Measurements from ENCODE around the gene OMA1.

The OMA1 gene

DNA sequence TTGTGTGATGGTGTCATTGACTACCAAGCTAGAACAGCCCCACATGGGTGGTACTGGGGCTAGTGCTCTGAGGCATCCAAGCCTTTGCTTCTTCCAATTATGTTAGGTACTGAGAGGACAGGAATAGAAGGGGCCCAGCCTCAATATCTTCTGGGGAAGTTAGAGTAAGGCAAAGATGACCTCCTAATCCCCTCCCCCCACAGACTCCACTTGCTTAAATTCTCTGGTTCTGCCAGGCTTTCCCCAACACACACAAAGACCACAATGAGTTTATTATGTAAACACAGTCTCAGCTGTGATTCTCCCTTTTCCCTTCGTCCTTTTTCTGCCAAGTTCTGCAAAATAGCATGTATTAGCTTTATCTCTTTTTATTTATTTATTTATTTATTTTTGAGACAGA lies 33.7 kb upstream of the OMA1 start:
- no peaks in the 10 kb centered on the region for H3K36me3 ChIP-seq (ENCODE audit: control insufficient read depth, insufficient read depth, low read length)
- no peak overlapping the region for H3K27ac ChIP-seq
- H3K9ac ChIP-seq, result no peak overlapping the region
- H3K4me3 ChIP-seq (ENCODE audit: low read depth, low read length), result no peak overlapping the region
- H3K4me2 ChIP-seq (ENCODE audit: low read length), result no peak overlapping the region
- H3K4me1 ChIP-seq, result no peaks in the 10 kb centered on the region
- H2AFZ ChIP-seq, result no peak overlapping the region
- TF ChIP-seq, protein P1, sequence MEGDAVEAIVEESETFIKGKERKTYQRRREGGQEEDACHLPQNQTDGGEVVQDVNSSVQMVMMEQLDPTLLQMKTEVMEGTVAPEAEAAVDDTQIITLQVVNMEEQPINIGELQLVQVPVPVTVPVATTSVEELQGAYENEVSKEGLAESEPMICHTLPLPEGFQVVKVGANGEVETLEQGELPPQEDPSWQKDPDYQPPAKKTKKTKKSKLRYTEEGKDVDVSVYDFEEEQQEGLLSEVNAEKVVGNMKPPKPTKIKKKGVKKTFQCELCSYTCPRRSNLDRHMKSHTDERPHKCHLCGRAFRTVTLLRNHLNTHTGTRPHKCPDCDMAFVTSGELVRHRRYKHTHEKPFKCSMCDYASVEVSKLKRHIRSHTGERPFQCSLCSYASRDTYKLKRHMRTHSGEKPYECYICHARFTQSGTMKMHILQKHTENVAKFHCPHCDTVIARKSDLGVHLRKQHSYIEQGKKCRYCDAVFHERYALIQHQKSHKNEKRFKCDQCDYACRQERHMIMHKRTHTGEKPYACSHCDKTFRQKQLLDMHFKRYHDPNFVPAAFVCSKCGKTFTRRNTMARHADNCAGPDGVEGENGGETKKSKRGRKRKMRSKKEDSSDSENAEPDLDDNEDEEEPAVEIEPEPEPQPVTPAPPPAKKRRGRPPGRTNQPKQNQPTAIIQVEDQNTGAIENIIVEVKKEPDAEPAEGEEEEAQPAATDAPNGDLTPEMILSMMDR (IDR thresholded peaks at IDR 0.05), result no peak
- H3K9me3 ChIP-seq (ENCODE audit: control insufficient read depth, low read length), result no peaks in the 10 kb centered on the region
- no peaks in the 10 kb centered on the region for H3K79me2 ChIP-seq
- H3K27me3 ChIP-seq (ENCODE audit: control insufficient read depth, insufficient read depth, low read length), result no peaks in the 10 kb centered on the region

DNA sequence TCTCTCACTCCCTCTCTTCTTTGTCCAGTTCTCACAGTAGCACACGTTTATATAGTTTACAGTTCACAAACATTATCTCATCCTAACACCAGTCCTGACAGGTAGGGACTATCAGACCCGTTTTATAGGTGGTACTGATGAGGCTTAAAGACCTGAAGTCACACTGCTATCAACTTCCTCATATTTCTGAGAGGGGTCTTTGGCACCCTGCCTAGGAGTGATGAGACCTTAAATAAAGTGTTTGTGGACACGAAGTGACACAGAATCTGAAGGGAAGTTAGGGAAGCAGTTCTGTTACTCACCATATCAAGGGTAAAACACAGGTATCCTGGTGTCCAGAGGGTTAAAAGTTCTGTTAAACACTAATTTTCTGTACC lies 31.1 kb upstream of the OMA1 start:
- Histone ChIP-seq H3K36me3 (ENCODE audit: control insufficient read depth, insufficient read depth, low read length) (no peaks in the 10 kb centered on the region), H3K4me1 (no peaks in the 10 kb centered on the region), H3K27me3 (ENCODE audit: control insufficient read depth, insufficient read depth, low read length) (no peaks in the 10 kb centered on the region), H3K4me2 (ENCODE audit: low read length) (no peak overlapping the region), H3K27ac (no peak overlapping the region), H3K79me2 (no peaks in the 10 kb centered on the region), H3K4me3 (ENCODE audit: low read depth, low read length) (no peak overlapping the region), H3K9me3 (ENCODE audit: control insufficient read depth, low read length) (no peaks in the 10 kb centered on the region), H2AFZ (peak overlapping the region; percentile 77), H3K9ac (no peak overlapping the region)
- TF ChIP-seq, protein P1 (IDR thresholded peaks at IDR 0.05), result no peak

DNA sequence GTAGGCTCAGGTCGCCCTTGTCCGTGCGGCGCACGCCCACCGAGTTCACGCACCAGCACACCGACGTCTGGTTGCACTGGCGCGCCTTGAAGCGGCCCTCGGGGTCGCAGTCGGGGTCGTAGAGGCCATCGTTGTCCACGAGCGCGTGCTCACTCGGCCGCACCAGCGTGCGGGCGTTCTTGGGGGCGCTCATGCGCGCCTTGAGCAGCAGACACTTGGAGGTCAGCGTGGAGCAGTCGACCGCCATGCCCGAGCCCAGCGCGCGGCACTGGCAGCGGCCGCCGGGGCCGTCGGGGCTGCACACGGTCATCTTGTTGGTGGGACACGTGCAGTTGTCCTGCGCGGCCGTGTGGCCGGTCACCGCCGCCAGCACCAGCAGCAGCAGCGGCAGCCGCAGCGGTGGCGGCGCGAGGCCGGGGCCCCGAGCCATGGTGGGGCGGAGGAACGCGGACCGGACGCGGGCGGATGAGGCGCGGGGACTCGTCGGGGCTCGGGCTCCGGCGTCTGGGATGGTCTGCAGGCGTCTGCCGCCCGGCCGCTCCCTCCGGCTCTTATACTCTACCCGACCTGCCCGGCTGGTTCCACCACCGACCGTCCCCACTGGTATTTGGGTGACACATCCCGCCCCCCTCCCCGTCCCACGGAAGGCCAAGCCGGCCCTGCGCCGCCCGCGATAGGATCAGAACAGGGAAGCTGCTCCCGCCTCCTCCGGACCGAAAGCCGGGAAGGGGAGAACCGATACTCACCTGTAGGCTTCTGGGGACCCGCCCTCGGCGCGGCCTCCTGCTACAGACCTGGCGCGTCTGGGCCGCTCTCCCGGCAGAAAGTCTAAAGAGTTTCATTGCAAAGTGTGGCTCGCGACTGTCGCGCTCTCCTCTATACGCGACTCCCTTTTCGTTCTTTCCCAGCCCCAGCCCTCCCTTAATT lies 30.5 kb upstream of the OMA1 start, which contains the start of gene TACSTD2:
Gene TACSTD2 (minus strand): TSS at position 526 of the 927 bp plus-strand sequence. CDS start 96 bp downstream, at position 430.
- no peaks in the 10 kb centered on the region for H3K79me2 ChIP-seq
- no peaks in the 10 kb centered on the region for H3K4me1 ChIP-seq
- H3K27ac ChIP-seq, result no peak within 1 kb of the TSS
- TF ChIP-seq, protein P1 (IDR thresholded peaks at IDR 0.05), result no peak
- no peaks in the 10 kb centered on the region for H3K27me3 ChIP-seq (ENCODE audit: control insufficient read depth, insufficient read depth, low read length)
- H3K9ac ChIP-seq, result no peak within 1 kb of the TSS
- H3K4me3 ChIP-seq (ENCODE audit: low read depth, low read length), result peak within 1 kb of the TSS; percentile 12
- H2AFZ ChIP-seq, result peak within 1 kb of the TSS; percentile 77
- no peaks in the 10 kb centered on the region for H3K9me3 ChIP-seq (ENCODE audit: control insufficient read depth, low read length)
- H3K4me2 ChIP-seq (ENCODE audit: low read length), result peak within 1 kb of the TSS; percentile 50
- no peaks in the 10 kb centered on the region for H3K36me3 ChIP-seq (ENCODE audit: control insufficient read depth, insufficient read depth, low read length)

DNA sequence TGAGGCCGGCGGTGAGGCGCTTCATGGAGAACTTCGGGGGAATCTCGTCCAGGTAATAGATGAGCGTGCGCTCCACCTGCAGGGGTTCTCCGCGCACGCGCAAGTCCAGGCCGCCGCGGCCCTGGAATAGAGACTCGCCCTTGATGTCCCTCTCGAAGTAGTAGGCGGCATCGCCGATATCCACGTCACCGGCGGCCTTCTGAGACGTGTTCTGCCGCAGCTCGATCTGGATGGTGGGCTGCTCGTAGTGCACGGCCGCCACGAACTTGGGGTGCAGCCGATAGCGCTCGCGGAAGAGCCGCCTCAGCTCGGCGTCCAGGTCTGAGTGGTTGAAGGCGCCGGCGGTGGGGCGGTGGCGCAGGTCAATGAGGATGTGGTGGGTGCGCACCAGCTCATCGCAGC lies 29.8 kb upstream of the OMA1 start:
- H3K27me3 ChIP-seq (ENCODE audit: control insufficient read depth, insufficient read depth, low read length), result no peaks in the 10 kb centered on the region
- no peaks in the 10 kb centered on the region for H3K9me3 ChIP-seq (ENCODE audit: control insufficient read depth, low read length)
- peak overlapping the region; percentile 77 for H2AFZ ChIP-seq
- H3K4me3 ChIP-seq (ENCODE audit: low read depth, low read length), result peak overlapping the region; percentile 12
- H3K9ac ChIP-seq, result no peak overlapping the region
- no peaks in the 10 kb centered on the region for H3K4me1 ChIP-seq
- peak overlapping the region; percentile 50 for H3K4me2 ChIP-seq (ENCODE audit: low read length)
- H3K27ac ChIP-seq, result no peak overlapping the region
- H3K36me3 ChIP-seq (ENCODE audit: control insufficient read depth, insufficient read depth, low read length), result no peaks in the 10 kb centered on the region
- TF ChIP-seq, protein P1 (IDR thresholded peaks at IDR 0.05), result no peak
- no peaks in the 10 kb centered on the region for H3K79me2 ChIP-seq

Data from parathyroid adenoma (tissue), 2 donors.